ENCODE measurements around the gene MFAP3. TPM values are rescaled to one million over a fixed set of nuclear protein-coding genes. Genes with fewer than 3 reads are reported as not detected.
"Not testable (repeated sequence)": the region's sequence is repeated elsewhere in the genome, so short reads cannot be mapped to it uniquely, and the experiment has no call there.

MFAP3 gene
- total and polyA plus RNA-seq, 2 donors from 2014 or later, result 3.1 to 36.4 TPM

DNA sequence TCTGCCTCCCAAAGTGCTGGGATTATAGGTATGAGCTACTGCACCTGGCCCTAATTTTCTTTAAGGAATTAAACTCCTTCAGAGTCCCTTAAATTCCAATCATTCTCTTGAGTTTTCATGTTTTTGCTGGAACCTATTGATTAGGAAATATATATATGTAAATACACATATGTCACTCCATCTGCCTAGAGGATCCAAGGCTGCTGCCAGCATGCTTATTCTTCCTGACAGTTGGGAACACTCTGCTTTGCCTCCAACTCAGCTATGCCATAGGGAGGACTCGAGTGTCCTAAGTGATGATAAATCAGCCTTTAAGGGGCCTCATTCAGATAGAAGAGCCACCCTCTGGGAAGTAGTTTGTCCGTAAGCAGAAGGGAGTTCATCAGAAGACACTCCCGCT, 21.8 kb downstream of the MFAP3 start:
- TF ChIP-seq, protein P1, sequence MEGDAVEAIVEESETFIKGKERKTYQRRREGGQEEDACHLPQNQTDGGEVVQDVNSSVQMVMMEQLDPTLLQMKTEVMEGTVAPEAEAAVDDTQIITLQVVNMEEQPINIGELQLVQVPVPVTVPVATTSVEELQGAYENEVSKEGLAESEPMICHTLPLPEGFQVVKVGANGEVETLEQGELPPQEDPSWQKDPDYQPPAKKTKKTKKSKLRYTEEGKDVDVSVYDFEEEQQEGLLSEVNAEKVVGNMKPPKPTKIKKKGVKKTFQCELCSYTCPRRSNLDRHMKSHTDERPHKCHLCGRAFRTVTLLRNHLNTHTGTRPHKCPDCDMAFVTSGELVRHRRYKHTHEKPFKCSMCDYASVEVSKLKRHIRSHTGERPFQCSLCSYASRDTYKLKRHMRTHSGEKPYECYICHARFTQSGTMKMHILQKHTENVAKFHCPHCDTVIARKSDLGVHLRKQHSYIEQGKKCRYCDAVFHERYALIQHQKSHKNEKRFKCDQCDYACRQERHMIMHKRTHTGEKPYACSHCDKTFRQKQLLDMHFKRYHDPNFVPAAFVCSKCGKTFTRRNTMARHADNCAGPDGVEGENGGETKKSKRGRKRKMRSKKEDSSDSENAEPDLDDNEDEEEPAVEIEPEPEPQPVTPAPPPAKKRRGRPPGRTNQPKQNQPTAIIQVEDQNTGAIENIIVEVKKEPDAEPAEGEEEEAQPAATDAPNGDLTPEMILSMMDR (IDR thresholded peaks at IDR 0.05; ENCODE audit: borderline replicate concordance, extremely low read depth, insufficient read depth), result no peak
- FAIRE-seq (no peak), DNase-seq (no peak)
- intact Hi-C loops (cut with DNase I), result no loop called here
- Histone ChIP-seq H3K4me3 (ENCODE audit: low read length in 3 of 3) (no peak overlapping the region), H3K27ac (ENCODE audit: low read depth in 2 of 2, low read length in 2 of 2) (no peak overlapping the region), H3K27me3 (ENCODE audit: control insufficient read depth, insufficient read depth, low read length) (no peaks in the 10 kb centered on the region), H3K9ac (ENCODE audit: low read length in 3 of 3) (no peak overlapping the region), H3K9me3 (ENCODE audit: control insufficient read depth in 2 of 3, insufficient read depth in 1 of 3, low read length in 3 of 3) (no peaks in the 10 kb centered on the region), H3K36me3 (ENCODE audit: control insufficient read depth in 2 of 3, insufficient read depth in 3 of 3, low read length in 3 of 3) (no peaks in the 10 kb centered on the region), H3K4me1 (ENCODE audit: control insufficient read depth in 2 of 3, insufficient read depth in 2 of 3, low read depth in 1 of 3, low read length in 3 of 3) (peaks cover 0 to 4% (median 0%) of the 10 kb centered on the region in 3 donors)

DNA sequence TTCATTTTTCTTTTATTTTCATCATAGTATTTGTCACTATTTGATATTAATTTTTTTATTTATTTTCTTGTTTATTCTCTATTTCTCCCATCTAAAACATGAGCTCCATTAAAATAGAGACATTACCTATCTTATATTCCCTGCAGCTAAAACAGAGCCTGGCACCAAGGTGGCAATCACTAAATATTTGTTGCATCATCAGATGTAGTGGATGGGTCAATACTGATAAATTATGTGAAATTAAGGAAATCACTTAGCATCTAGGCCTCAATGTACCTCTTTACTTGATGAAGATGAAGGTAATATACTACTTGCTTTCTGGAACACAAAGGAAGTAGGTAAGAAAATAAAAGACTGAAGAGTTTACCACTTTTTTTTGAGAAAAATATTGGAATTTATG, 24.6 kb downstream of the MFAP3 start:
- intact Hi-C loops (cut with DNase I), result no loop called here
- no peaks in the 10 kb centered on the region for H3K36me3 ChIP-seq (ENCODE audit: control insufficient read depth in 2 of 3, insufficient read depth in 3 of 3, low read length in 3 of 3)
- TF ChIP-seq, protein P1 (IDR thresholded peaks at IDR 0.05; ENCODE audit: borderline replicate concordance, extremely low read depth, insufficient read depth), result no peak
- H3K27me3 ChIP-seq (ENCODE audit: control insufficient read depth, insufficient read depth, low read length), result no peaks in the 10 kb centered on the region
- DNase-seq (no peak), FAIRE-seq (no peak)
- H3K9me3 ChIP-seq (ENCODE audit: control insufficient read depth in 2 of 3, insufficient read depth in 1 of 3, low read length in 3 of 3), result no peaks in the 10 kb centered on the region
- peaks cover 0 to 4% (median 0%) of the 10 kb centered on the region in 3 donors for H3K4me1 ChIP-seq (ENCODE audit: control insufficient read depth in 2 of 3, insufficient read depth in 2 of 3, low read depth in 1 of 3, low read length in 3 of 3)
- H3K9ac ChIP-seq (ENCODE audit: low read length in 3 of 3), result no peak overlapping the region
- no peak overlapping the region for H3K27ac ChIP-seq (ENCODE audit: low read depth in 2 of 2, low read length in 2 of 2)
- no peak overlapping the region for H3K4me3 ChIP-seq (ENCODE audit: low read length in 3 of 3)

DNA sequence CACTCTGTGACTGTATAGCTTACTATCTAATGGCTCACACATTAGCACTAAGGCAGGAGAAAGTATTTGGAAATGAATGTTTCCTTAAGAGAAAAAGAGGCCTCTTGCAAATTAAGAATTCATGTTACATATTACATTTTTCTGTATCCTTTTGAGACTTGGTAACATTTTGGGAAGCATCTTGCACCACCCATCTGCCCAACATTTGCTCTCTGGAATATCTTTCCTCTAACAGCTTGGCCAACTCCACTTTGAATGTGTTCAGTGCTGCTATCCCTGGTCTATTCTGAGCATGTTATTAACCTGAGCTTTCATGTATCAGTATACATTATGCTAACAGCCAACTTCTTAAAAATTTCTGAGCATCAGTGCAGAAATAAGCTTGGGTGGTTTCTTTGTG, 27.2 kb downstream of the MFAP3 start:
- Histone ChIP-seq H3K4me1 (ENCODE audit: control insufficient read depth in 2 of 3, insufficient read depth in 2 of 3, low read depth in 1 of 3, low read length in 3 of 3) (no peaks in the 10 kb centered on the region), H3K27ac (ENCODE audit: low read depth in 2 of 2, low read length in 2 of 2) (no peak overlapping the region), H3K36me3 (ENCODE audit: control insufficient read depth in 2 of 3, insufficient read depth in 3 of 3, low read length in 3 of 3) (no peaks in the 10 kb centered on the region), H3K9me3 (ENCODE audit: control insufficient read depth in 2 of 3, insufficient read depth in 1 of 3, low read length in 3 of 3) (no peaks in the 10 kb centered on the region), H3K27me3 (ENCODE audit: control insufficient read depth, insufficient read depth, low read length) (no peaks in the 10 kb centered on the region), H3K4me3 (ENCODE audit: low read length in 3 of 3) (no peak overlapping the region), H3K9ac (ENCODE audit: low read length in 3 of 3) (no peak overlapping the region)
- intact Hi-C loops (cut with DNase I), result no loop called here
- FAIRE-seq, result no peak
- DNase-seq, result no peak
- TF ChIP-seq, protein P1 (IDR thresholded peaks at IDR 0.05; ENCODE audit: borderline replicate concordance, extremely low read depth, insufficient read depth), result no peak

DNA sequence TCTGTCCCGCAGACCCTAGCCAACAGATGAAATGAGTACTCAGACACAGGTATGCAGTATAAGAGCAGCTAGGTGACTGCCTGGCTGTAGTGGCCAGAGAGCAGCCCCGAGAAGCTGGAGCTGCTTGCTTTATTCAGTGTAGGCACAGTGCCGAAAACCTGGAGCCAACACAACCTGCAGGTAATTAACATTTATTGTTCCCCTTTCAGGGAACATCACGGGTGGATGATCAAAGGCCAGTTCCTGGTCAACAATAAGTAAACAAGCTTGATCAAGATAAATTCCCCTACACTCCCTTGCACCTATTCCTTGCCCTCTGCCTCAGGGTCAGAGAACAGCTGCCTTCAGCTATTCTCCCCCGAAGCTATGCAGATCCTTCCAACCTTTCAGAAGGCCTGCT, 31.1 kb downstream of the MFAP3 start:
- H3K4me3 ChIP-seq (ENCODE audit: low read length in 3 of 3); H3K36me3 ChIP-seq (ENCODE audit: control insufficient read depth in 2 of 3, insufficient read depth in 3 of 3, low read length in 3 of 3); DNase-seq; H3K9me3 ChIP-seq (ENCODE audit: control insufficient read depth in 2 of 3, insufficient read depth in 1 of 3, low read length in 3 of 3); H3K27me3 ChIP-seq (ENCODE audit: control insufficient read depth, insufficient read depth, low read length); H3K4me1 ChIP-seq (ENCODE audit: control insufficient read depth in 2 of 3, insufficient read depth in 2 of 3, low read depth in 1 of 3, low read length in 3 of 3); H3K9ac ChIP-seq (ENCODE audit: low read length in 3 of 3); H3K27ac ChIP-seq (ENCODE audit: low read depth in 2 of 2, low read length in 2 of 2); FAIRE-seq: not testable (repeated sequence)
- intact Hi-C loops (cut with DNase I), result loop anchor here (5.0 to 10.0 kb wide), 2 partner anchors 105 to 337 kb away; no protein-coding TSS in a partner anchor
